ENCODE results near the gene SLC39A7. TPM values are rescaled to one million over a fixed set of nuclear protein-coding genes. Genes with fewer than 3 reads are reported as not detected.

Gene SLC39A7
- total RNA-seq, 6 donors from 2014 or later: 37.7 to 104 (median 86.7) TPM

DNA sequence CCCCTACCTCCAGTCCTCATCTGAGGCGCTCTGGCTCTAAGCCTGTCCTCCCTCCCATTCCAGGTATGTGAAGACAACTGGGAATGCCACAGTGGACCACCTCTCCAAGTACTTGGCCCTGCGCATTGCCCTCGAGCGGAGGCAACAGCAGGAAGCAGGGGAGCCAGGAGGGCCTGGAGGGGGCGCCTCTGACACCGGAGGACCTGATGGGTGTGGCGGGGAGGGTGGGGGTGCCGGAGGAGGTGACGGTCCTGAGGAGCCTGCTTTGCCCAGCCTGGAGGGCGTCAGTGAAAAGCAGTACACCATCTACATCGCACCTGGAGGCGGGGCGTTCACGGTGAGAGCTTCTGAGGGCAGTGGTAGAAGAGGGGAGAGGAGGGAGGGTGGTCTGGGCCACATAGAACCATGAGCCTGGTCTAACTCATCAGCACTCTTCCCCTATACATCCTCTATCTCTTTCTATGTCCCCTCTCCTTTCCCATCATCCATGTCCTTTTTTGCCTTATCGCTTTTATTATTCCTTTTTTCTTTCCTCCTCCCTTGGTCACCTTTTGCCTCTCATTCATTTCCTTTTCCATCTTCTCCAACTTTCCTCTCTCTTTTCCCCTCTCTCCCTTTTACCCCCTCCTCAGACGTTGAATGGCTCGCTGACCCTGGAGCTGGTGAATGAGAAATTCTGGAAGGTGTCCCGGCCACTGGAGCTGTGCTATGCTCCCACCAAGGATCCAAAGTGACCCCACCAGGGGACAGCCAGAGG, 11.2 kb downstream of the SLC39A7 start:
- no peak overlapping the region for H3K27ac ChIP-seq
- no peaks in the 10 kb centered on the region for H3K27me3 ChIP-seq
- DNase-seq (no peak), ATAC-seq (ENCODE audit: low FRiP score in 2 of 2) (no peak)
- H3K36me3 ChIP-seq: peaks cover 0 to 24% (median 12%) of the 10 kb centered on the region in 4 donors
- TF ChIP-seq EP300 (IDR thresholded peaks at IDR 0.05): no peak
- no peak for TF ChIP-seq POLR2A (IDR thresholded peaks at IDR 0.05)
- TF ChIP-seq POLR2AphosphoS5 (IDR thresholded peaks at IDR 0.05): no peak
- TF ChIP-seq, protein P1, sequence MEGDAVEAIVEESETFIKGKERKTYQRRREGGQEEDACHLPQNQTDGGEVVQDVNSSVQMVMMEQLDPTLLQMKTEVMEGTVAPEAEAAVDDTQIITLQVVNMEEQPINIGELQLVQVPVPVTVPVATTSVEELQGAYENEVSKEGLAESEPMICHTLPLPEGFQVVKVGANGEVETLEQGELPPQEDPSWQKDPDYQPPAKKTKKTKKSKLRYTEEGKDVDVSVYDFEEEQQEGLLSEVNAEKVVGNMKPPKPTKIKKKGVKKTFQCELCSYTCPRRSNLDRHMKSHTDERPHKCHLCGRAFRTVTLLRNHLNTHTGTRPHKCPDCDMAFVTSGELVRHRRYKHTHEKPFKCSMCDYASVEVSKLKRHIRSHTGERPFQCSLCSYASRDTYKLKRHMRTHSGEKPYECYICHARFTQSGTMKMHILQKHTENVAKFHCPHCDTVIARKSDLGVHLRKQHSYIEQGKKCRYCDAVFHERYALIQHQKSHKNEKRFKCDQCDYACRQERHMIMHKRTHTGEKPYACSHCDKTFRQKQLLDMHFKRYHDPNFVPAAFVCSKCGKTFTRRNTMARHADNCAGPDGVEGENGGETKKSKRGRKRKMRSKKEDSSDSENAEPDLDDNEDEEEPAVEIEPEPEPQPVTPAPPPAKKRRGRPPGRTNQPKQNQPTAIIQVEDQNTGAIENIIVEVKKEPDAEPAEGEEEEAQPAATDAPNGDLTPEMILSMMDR (IDR thresholded peaks at IDR 0.05): no peak
- 88 to 91% methylated on average over 14 to 18 of the region's 18 CpGs for WGBS, 2 donors
- peaks cover 27 to 38% (median 32%) of the 10 kb centered on the region in 4 donors for H3K4me1 ChIP-seq
- H3K9me3 ChIP-seq: no peaks in the 10 kb centered on the region
- no peak overlapping the region for H3K4me3 ChIP-seq

DNA sequence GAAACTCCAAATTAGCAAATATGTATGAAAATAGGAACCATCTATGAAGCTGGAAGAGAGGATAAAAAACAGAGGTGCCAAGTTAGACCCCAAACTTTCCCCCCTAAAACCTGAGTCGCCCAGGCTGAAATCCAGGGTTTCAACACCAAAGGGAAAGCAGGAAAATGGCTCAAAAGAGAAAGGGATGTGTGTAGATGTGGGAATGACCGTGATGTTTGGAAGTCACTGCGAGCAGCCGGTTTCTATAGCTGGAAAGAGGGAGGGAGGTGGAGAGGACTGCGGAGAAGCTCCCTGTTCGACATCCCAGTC, 12.1 kb downstream of the SLC39A7 start:
- DNase-seq (no peak), ATAC-seq (ENCODE audit: low FRiP score in 2 of 2) (no peak)
- peaks cover 0 to 24% (median 12%) of the 10 kb centered on the region in 4 donors for H3K36me3 ChIP-seq
- H3K27ac ChIP-seq: peak overlapping the region in 2 of 4 donors; percentile 37 to 48
- peak overlapping the region; percentile 13 to 50 (median 40) for H3K4me3 ChIP-seq
- H3K9me3 ChIP-seq: no peaks in the 10 kb centered on the region
- TF ChIP-seq, protein P1 (IDR thresholded peaks at IDR 0.05): no peak
- TF ChIP-seq POLR2A (IDR thresholded peaks at IDR 0.05) (no peak), EP300 (IDR thresholded peaks at IDR 0.05) (no peak), POLR2AphosphoS5 (IDR thresholded peaks at IDR 0.05) (no peak)
- H3K4me1 ChIP-seq: peaks cover 19 to 28% (median 23%) of the 10 kb centered on the region in 4 donors
- WGBS, 2 donors: 6 to 10% methylated on average over 6 of the region's 6 CpGs
- no peaks in the 10 kb centered on the region for H3K27me3 ChIP-seq

DNA sequence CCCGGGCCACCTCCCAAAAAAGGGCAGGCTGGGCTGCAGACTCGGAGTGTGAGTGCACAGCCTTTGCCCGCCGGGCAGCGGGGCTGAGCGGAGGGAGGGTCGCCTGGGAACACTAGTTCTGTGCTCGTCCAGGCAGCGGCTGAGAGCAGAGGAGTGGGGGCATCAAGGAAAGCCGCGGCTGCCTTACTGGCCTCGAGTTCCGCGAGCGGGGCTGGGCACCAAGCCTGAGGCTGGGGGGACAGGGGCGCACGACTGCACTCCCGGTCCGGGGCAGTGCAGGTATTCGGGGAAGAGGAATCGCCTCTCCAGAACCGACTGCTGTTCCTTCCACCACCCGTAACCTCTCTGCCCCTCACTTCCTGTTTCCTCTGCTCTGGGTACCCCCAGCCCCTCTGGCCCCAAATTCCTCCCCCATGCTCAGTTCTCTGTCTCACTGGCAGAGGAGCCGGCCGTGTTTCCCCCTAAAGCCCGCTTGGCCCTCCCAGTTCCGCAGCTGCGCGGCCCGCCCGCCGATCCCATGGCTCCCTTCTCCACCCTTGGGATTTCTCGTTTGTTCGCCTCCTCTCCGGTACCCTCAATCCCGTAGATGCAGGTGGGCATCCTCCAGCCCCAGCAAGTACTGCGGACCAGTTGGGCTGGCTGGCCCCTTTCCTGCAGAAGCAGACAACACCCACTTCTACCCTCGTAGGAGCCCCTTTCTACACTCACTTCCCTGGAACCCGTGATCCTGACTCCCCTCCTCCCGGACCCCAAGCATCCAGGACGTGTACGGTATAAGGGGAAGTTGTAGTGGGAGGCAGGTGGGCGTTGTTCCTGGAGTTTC, 12.7 kb downstream of the SLC39A7 start:
- TF ChIP-seq POLR2AphosphoS5 (IDR thresholded peaks at IDR 0.05): no peak
- TF ChIP-seq, protein P1 (IDR thresholded peaks at IDR 0.05): no peak
- TF ChIP-seq EP300 (IDR thresholded peaks at IDR 0.05): no peak
- TF ChIP-seq POLR2A (IDR thresholded peaks at IDR 0.05): peak in 1 of 4 donors; percentile 45
- Histone ChIP-seq H3K27me3 (no peaks in the 10 kb centered on the region), H3K9me3 (no peaks in the 10 kb centered on the region), H3K27ac (peak overlapping the region in 2 of 4 donors; percentile 37 to 48), H3K4me3 (peak overlapping the region; percentile 13 to 50 (median 40)), H3K4me1 (peaks cover 19 to 27% (median 23%) of the 10 kb centered on the region in 4 donors), H3K36me3 (peaks cover 0 to 24% (median 12%) of the 10 kb centered on the region in 4 donors)
- ATAC-seq (ENCODE audit: low FRiP score in 2 of 2): peak; percentile 13 to 34
- peak in 1 of 2 donors; percentile 86 for DNase-seq
- WGBS, 2 donors: 2 to 4% methylated on average over 28 to 43 of the region's 43 CpGs

DNA sequence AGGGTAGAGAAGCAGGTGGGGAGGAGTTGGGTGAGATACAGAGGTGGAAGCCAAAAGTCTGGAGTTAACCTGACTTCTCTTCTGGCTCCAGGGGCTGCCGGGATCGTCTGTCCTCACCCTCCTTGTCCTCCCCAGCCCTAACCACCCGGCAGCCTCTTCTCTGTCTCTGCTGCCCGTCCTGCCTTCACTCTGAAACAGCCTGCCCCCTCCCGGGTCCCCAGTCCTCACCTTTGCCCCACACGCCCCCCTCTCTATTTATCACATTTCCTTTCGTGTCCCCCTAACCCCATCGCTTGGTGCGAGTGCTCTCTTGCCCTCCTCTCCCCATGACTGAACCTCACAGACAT, 13.3 kb downstream of the SLC39A7 start:
- Histone ChIP-seq H3K27ac (peak overlapping the region in 1 of 4 donors; percentile 48), H3K4me3 (peak overlapping the region in 3 of 4 donors; percentile 38 to 50 (median 42)), H3K4me1 (peaks cover 16 to 23% (median 19%) of the 10 kb centered on the region in 4 donors), H3K9me3 (no peaks in the 10 kb centered on the region), H3K27me3 (no peaks in the 10 kb centered on the region), H3K36me3 (peaks cover 0 to 24% (median 12%) of the 10 kb centered on the region in 4 donors)
- no peak for ATAC-seq (ENCODE audit: low FRiP score in 2 of 2)
- TF ChIP-seq, protein P1 (IDR thresholded peaks at IDR 0.05): no peak
- TF ChIP-seq POLR2AphosphoS5 (IDR thresholded peaks at IDR 0.05) (no peak), POLR2A (IDR thresholded peaks at IDR 0.05) (no peak), EP300 (IDR thresholded peaks at IDR 0.05) (no peak)
- WGBS, 2 donors: 21 to 23% methylated on average over 9 of the region's 9 CpGs
- no peak for DNase-seq

All from upper lobe of left lung (tissue), 6 donors.